Kidney (tissue), 14 donors: ENCODE measurements around the gene NEMF. TPM values are rescaled to one million over a fixed set of nuclear protein-coding genes. Genes with fewer than 3 reads are reported as not detected.
A peak's percentile ranks its signal among the peaks of the same experiment; 100 is the strongest.

ENCODE experiments used
- DNase-seq, 5 donors: peaks; one replicate each; pipeline ENCODE4 v3.0.0-alpha.2; 2013 to 2020
- FAIRE-seq: peaks from 2 replicates; lab custom pipeline; 2012; peaks lifted over from hg19 to GRCh38; lab: Jason Lieb, UNC
- H3K27ac ChIP-seq, 2 donors: one replicate each; pipeline ENCODE4 v1.7.0; 2013; ENCODE audit warnings: low read depth in 2 of 2, low read length in 2 of 2, inconsistent platforms in 1 of 2
- H3K27me3 ChIP-seq: one replicate; pipeline ENCODE4 v1.7.1; 2013; ENCODE audit warnings: low read length, inconsistent platforms; ENCODE audit not compliant: control insufficient read depth, insufficient read depth
- H3K36me3 ChIP-seq, 3 donors: one replicate each; pipeline versions ENCODE4 v1.7.0 to v1.7.1; 2013; ENCODE audit warnings: low read length in 3 of 3, control low read depth in 1 of 3, inconsistent platforms in 1 of 3; ENCODE audit not compliant: insufficient read depth in 3 of 3, control insufficient read depth in 2 of 3
- H3K4me1 ChIP-seq, 3 donors: one replicate each; pipeline versions ENCODE4 v1.7.0 to v1.7.1; 2013; ENCODE audit warnings: low read length in 3 of 3, inconsistent platforms in 1 of 3, low read depth in 1 of 3; ENCODE audit not compliant: control insufficient read depth in 2 of 3, insufficient read depth in 2 of 3
- H3K4me3 ChIP-seq, 3 donors: one replicate each; pipeline versions ENCODE4 v1.7.0 to v1.8.1; 2013; ENCODE audit warnings: low read length in 3 of 3, control low read depth in 1 of 3, inconsistent platforms in 1 of 3
- H3K9ac ChIP-seq, 3 donors: one replicate each; pipeline versions ENCODE4 v1.7.0 to v1.7.1; 2013; ENCODE audit warnings: low read length in 3 of 3, control low read depth in 1 of 3, inconsistent platforms in 1 of 3
- H3K9me3 ChIP-seq, 3 donors: one replicate each; pipeline versions ENCODE4 v1.7.0 to v1.7.1; 2013; ENCODE audit warnings: low read length in 3 of 3, control low read depth in 1 of 3, inconsistent platforms in 1 of 3; ENCODE audit not compliant: control insufficient read depth in 2 of 3, insufficient read depth in 1 of 3
- CTCF ChIP-seq: IDR thresholded peaks from 3 replicates; pipeline ENCODE4 v1.5.1; 2012; ENCODE audit warnings: mild to moderate bottlenecking, moderate library complexity, borderline replicate concordance; ENCODE audit not compliant: insufficient read depth; ENCODE audit errors: extremely low read depth
- intact Hi-C: fragments of 100-400 bp; cut with DNase I; formaldehyde crosslinking; loops from one replicate; pipeline ENCODE4 v1.11.1; 2022
- polyA plus RNA-seq: library from polyadenylated mRNA; stranded (reverse); fragments of 350-450 nt; fragmentation: Illumina TruSeq; extraction: RNeasy Lipid Tissue Mini Kit (QIAGEN cat#74804); gene quantifications from one replicate; pipeline ENCODE4 v1.2.3, GENCODE V29; 2014; ENCODE audit warnings: low read depth, low replicate concordance; ENCODE audit not compliant: insufficient read depth
- total RNA-seq: library from RNA; stranded (reverse); fragmentation: NEBNext Ultra II Directional; extraction: Animal tissue kit (Norgen Biotek cat#: 25700); gene quantifications from one replicate; pipeline ENCODE4 v1.2.1, GENCODE V29; 2021
- donor health status: control.
- donor health status: control.
- donor health status: control.
- donor health status: control.
- donor health status: control.
- donor health status: DM: yes; HTN: yes; CAD: no.
- donor health status: Normal renal cell carcinoma (clear cell type).

NEMF gene
- total and polyA plus RNA-seq, 2 donors from 2014 or later, result 26.1 to 79.9 TPM

GRCh38 chr14:49862089-49862673 is 9.6 kb upstream of the NEMF start:
- peak; percentile 100 for TF ChIP-seq CTCF
- Histone ChIP-seq H3K27me3 (no peaks in the 10 kb centered on the region), H3K27ac (peak overlapping the region; percentile 94 to 97), H3K9ac (peak overlapping the region; percentile 96 to 99 (median 98)), H3K4me3 (peak overlapping the region; percentile 89 to 99 (median 95)), H3K36me3 (no peaks in the 10 kb centered on the region), H3K9me3 (no peaks in the 10 kb centered on the region), H3K4me1 (peaks cover 2 to 8% (median 3%) of the 10 kb centered on the region in 3 donors)
- peak; percentile 89 to 96 (median 94) for DNase-seq
- no peak for FAIRE-seq
- intact Hi-C loops, result no loop called here

DNA sequence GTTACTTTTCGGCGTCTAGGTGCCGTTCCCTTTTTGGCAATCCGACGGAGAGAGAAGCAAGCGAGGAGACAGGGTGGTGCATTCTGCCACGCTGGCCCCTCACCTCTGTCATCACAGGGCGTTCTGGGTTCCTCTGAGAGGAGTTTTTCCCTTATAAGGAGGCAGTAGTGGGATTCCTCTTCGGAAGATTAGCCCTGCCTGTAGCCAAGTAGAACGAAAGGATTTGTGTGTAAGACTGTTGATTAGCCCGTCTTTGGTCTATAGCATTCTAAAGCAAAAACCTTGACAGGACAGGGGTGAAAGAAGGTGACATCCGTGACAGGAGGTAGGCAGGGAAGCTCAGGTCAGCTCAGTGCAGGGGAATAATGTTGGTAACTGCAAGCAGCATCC is 9.1 kb upstream of the NEMF start:
- intact Hi-C loops, result no loop called here
- Histone ChIP-seq H3K4me3 (peak overlapping the region; percentile 89 to 99 (median 95)), H3K27me3 (no peaks in the 10 kb centered on the region), H3K36me3 (no peaks in the 10 kb centered on the region), H3K9ac (peak overlapping the region; percentile 96 to 99 (median 98)), H3K4me1 (peaks cover 2 to 8% (median 3%) of the 10 kb centered on the region in 3 donors), H3K27ac (peak overlapping the region; percentile 94 to 97), H3K9me3 (no peaks in the 10 kb centered on the region)
- no peak for TF ChIP-seq CTCF
- FAIRE-seq (no peak), DNase-seq (peak in 4 of 5 donors; percentile 74 to 88 (median 86))

DNA sequence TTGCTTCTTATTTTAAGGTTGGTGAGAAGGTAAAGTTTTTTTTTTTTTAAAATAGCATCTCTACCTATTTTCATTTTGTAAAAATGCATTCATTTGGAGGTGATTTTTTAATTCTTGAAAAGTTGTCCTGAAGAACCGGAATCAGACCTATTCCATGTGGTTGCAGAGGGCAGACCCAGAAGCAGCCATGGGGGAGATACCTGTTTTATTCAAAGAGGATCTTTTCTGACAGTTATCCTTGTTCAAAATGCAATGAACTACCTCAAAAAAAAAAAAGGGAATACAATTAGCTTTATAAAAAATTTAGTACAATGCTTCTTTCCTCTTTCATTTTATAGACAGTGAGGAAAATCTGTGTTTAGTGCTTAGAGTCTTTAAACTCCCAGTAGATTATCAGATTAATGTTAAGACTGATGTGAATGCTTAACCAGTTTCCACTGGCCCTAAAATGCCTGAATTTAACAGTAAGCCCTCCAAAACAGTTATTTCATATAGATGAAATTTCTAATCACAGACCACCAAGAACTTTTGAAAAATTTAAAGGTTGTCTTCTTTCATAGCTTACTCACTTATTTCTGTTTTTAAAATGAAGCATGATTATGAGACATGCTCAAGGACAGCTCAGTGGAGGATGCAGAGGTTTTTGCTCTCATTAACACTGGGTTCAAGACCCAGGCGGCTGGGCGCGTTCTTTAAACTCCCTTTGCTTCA is 8.6 kb upstream of the NEMF start:
- no peaks in the 10 kb centered on the region for H3K27me3 ChIP-seq
- no peak for TF ChIP-seq CTCF
- peak overlapping the region; percentile 89 to 99 (median 95) for H3K4me3 ChIP-seq
- peaks cover 2 to 8% (median 3%) of the 10 kb centered on the region in 3 donors for H3K4me1 ChIP-seq
- peak overlapping the region; percentile 96 to 99 (median 98) for H3K9ac ChIP-seq
- DNase-seq (no peak), FAIRE-seq (no peak)
- H3K36me3 ChIP-seq, result no peaks in the 10 kb centered on the region
- intact Hi-C loops, result no loop called here
- no peaks in the 10 kb centered on the region for H3K9me3 ChIP-seq
- peak overlapping the region; percentile 94 to 97 for H3K27ac ChIP-seq
